Neural cell (in vitro differentiated cells): ENCODE measurements around the gene BHMT2. TPM values are rescaled to one million over a fixed set of nuclear protein-coding genes. Genes with fewer than 3 reads are reported as not detected.

Experiments
- H2AFZ ChIP-seq: fragments of 200-600, 300-800 bp; sonication (generic), shearing (Covaris generic); 2 replicates; pipeline ENCODE4 v1.6.0; 2014; ENCODE audit warnings: low read depth, mild to moderate bottlenecking, antibody characterized with exemption, low read length, moderate library complexity
- H3F3A ChIP-seq: fragments of 200-600 bp; shearing (Covaris generic); 2 replicates; pipeline ENCODE4 v1.6.1; 2016; ENCODE audit warnings: mild to moderate bottlenecking, moderate library complexity, mixed read lengths, antibody characterized with exemption, low read length; ENCODE audit not compliant: insufficient read depth, poor library complexity, severe bottlenecking
- H3K27ac ChIP-seq: fragments of 200-600, 300-800 bp; sonication (generic), shearing (Covaris generic); 2 replicates; pipeline ENCODE4 v1.5.1; 2014; ENCODE audit warnings: mild to moderate bottlenecking, low read length, moderate library complexity
- H3K27me3 ChIP-seq: fragments of 300-800, 200-600 bp; sonication (generic), shearing (Covaris generic); 2 replicates; pipeline ENCODE4 v1.6.0; 2014; ENCODE audit warnings: mild to moderate bottlenecking, low read depth, low read length, moderate library complexity; ENCODE audit not compliant: insufficient read depth
- H3K36me3 ChIP-seq: fragments of 300-800, 200-600 bp; sonication (generic), shearing (Covaris generic); 2 replicates; pipeline ENCODE4 v1.5.1; 2014; ENCODE audit warnings: mild to moderate bottlenecking, antibody characterized with exemption, low read length, moderate library complexity; ENCODE audit not compliant: insufficient read depth
- H3K4me2 ChIP-seq: fragments of 300-800, 200-600 bp; sonication (generic), shearing (Covaris generic); 2 replicates; pipeline ENCODE4 v1.6.0; 2014; ENCODE audit warnings: mild to moderate bottlenecking, low read length
- H3K4me3 ChIP-seq: fragments of 300-800, 200-600 bp; sonication (generic), shearing (Covaris generic); 2 replicates; pipeline ENCODE4 v1.5.1; 2014; ENCODE audit warnings: mild to moderate bottlenecking, low read length, moderate library complexity
- H3K79me2 ChIP-seq: fragments of 200-600 bp; shearing (Covaris generic); replicated peaks from 2 replicates; pipeline ENCODE4 v1.6.0; 2014; ENCODE audit warnings: mild to moderate bottlenecking, low read length, moderate library complexity; ENCODE audit not compliant: insufficient read depth
- H3K9ac ChIP-seq: fragments of 300-800, 200-600 bp; sonication (generic), shearing (Covaris generic); 2 replicates; pipeline ENCODE4 v1.6.1; 2016; ENCODE audit warnings: mild to moderate bottlenecking, low read length, mixed read lengths
- H3K9me2 ChIP-seq: fragments of 200-600 bp; shearing (Covaris generic); 2 replicates; pipeline ENCODE4 v1.6.1; 2016; ENCODE audit warnings: mild to moderate bottlenecking, low read length, mixed read lengths; ENCODE audit not compliant: insufficient read depth
- H3K9me3 ChIP-seq: fragments of 200-600, 300-800 bp; sonication (generic), shearing (Covaris generic); 2 replicates; pipeline ENCODE4 v1.6.1; 2016; ENCODE audit warnings: mild to moderate bottlenecking, mixed run types, low read length, moderate library complexity, mixed read lengths
- H4K20me1 ChIP-seq: fragments of 200-600 bp; shearing (Covaris generic); 2 replicates; pipeline ENCODE4 v1.6.1; 2016; ENCODE audit warnings: mild to moderate bottlenecking, mixed run types; ENCODE audit not compliant: insufficient read depth
- EP300 ChIP-seq: fragments of 450-650 bp; conservative IDR thresholded peaks from 2 replicates; pipeline ENCODE4 v1.6.1; 2014; ENCODE audit warnings: antibody characterized with exemption, mild to moderate bottlenecking, moderate library complexity; ENCODE audit not compliant: poor library complexity, severe bottlenecking
- EZH2 ChIP-seq: fragments of 200-600, 300-800 bp; shearing (Covaris generic), sonication (generic); IDR thresholded peaks from 2 replicates; pipeline ENCODE4 v1.6.1; 2014; ENCODE audit warnings: antibody characterized with exemption, low read length, borderline replicate concordance, mild to moderate bottlenecking; ENCODE audit not compliant: insufficient read depth, poor library complexity, severe bottlenecking
- MXI1 ChIP-seq: fragments of 450-650 bp; conservative IDR thresholded peaks from 2 replicates; pipeline ENCODE4 v1.6.1; 2014; ENCODE audit warnings: antibody characterized with exemption, mild to moderate bottlenecking; ENCODE audit not compliant: poor library complexity, severe bottlenecking
- POLR2AphosphoS5 ChIP-seq: IDR thresholded peaks from 2 replicates; pipeline ENCODE4 v1.6.1; 2012
- RAD21 ChIP-seq: fragments of 450-650 bp; conservative IDR thresholded peaks from 2 replicates; pipeline ENCODE4 v1.6.1; 2014; ENCODE audit warnings: antibody characterized with exemption, mild to moderate bottlenecking, moderate library complexity
- SMC3 ChIP-seq: fragments of 450-650 bp; conservative IDR thresholded peaks from 2 replicates; pipeline ENCODE4 v1.6.1; 2014; ENCODE audit warnings: antibody characterized with exemption, mild to moderate bottlenecking, moderate library complexity; ENCODE audit not compliant: poor library complexity
- TAF1 ChIP-seq: IDR thresholded peaks from 2 replicates; pipeline ENCODE4 v1.6.1; 2012; ENCODE audit warnings: low read depth
- polyA plus RNA-seq: library from polyadenylated mRNA; depleted of rRNA; stranded (reverse); fragments of >200 nt; gene quantifications from 2 replicates; pipeline ENCODE4 v1.2.3, GENCODE V29; 2014
- TF ChIP-seq, protein P1 (sequence below): fragments of 450-650 bp; IDR thresholded peaks from 2 replicates; pipeline ENCODE4 v1.5.1; 2014; ENCODE audit warnings: antibody characterized with exemption, mild to moderate bottlenecking, moderate library complexity; ENCODE audit not compliant: poor library complexity, severe bottlenecking
- TF ChIP-seq, protein P2 (sequence below): IDR thresholded peaks from 2 replicates; pipeline ENCODE4 v1.6.1; 2012; ENCODE audit warnings: borderline replicate concordance

Gene BHMT2
- polyA plus RNA-seq, 1 donor from 2014 or later: not detected

DNA sequence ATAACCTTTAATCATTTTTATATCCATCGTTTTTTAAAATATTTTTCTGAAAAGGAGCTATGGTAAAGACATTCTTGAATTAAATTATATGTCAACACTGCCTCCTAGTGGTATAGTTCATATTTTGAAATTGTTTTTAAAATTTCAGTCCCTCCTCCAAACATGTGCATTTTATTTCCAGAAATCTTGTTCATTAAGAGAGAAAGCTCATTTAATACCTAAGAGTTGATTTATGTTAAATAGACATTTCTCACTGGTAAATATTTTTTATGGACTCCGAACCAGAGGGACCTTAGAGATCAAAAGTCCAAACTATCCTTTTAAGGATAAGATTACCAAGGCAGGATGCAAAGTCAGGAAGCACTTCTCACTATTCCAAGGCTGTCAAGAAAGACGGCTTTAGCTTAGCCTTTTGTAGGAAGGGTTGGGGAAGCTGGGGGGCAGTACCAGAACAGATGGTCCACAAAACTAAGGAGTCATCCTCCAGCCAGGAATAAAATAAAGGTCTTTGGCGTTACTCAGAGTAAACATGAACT lies 63.6 kb downstream of the BHMT2 start:
- TF ChIP-seq, protein P1, sequence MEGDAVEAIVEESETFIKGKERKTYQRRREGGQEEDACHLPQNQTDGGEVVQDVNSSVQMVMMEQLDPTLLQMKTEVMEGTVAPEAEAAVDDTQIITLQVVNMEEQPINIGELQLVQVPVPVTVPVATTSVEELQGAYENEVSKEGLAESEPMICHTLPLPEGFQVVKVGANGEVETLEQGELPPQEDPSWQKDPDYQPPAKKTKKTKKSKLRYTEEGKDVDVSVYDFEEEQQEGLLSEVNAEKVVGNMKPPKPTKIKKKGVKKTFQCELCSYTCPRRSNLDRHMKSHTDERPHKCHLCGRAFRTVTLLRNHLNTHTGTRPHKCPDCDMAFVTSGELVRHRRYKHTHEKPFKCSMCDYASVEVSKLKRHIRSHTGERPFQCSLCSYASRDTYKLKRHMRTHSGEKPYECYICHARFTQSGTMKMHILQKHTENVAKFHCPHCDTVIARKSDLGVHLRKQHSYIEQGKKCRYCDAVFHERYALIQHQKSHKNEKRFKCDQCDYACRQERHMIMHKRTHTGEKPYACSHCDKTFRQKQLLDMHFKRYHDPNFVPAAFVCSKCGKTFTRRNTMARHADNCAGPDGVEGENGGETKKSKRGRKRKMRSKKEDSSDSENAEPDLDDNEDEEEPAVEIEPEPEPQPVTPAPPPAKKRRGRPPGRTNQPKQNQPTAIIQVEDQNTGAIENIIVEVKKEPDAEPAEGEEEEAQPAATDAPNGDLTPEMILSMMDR: peak; percentile 29
- TF ChIP-seq EP300 (no peak), RAD21 (peak; percentile 56)
- no peaks in the 10 kb centered on the region for H4K20me1 ChIP-seq
- no peak overlapping the region for H3K4me2 ChIP-seq
- H3K9ac ChIP-seq: no peak overlapping the region
- no peaks in the 10 kb centered on the region for H3K9me2 ChIP-seq
- no peaks in the 10 kb centered on the region for H3K27me3 ChIP-seq
- no peaks in the 10 kb centered on the region for H3K36me3 ChIP-seq
- no peaks in the 10 kb centered on the region for H3K79me2 ChIP-seq
- no peak overlapping the region for H2AFZ ChIP-seq
- H3K9me3 ChIP-seq: no peaks in the 10 kb centered on the region
- H3F3A ChIP-seq: no peaks in the 10 kb centered on the region
- no peak overlapping the region for H3K4me3 ChIP-seq
- no peak overlapping the region for H3K27ac ChIP-seq

DNA sequence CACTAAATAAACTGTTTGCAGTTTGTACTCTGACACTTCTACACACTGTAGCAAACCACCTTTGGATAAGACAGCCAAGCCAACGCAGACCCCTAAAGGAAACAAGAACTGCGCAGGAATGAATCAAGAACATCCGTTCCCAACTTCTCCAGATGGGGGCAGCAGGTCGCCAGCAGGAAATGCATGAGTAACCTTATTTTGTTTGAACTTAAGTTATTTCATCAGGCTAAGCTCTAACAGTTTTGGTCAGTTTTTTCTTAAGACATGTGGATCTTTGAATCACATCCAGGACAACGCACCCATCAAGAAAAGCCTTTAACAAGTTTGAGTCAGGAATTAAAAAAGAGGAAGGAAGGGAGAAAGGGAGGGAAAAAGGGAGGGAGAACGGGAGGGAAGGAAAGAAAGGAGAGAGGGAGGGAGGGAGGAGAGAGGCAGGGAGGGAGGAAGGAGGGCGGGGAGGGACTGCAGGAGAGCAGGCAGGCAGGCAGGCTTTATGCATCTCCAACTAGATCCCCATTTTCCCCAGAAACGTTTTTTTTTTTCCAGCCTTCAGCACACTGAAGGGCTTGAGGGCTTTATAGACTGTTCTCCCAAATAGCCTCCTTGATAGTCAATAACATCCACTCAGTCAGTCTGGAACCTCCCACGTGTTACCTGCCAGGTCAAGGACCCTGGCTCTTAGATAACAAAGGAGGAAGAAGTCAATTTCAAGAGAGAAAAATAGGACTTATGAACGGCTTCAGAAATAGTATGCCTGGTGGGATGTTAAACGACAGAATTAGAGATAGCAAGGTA lies 64.3 kb downstream of the BHMT2 start:
- Histone ChIP-seq H2AFZ (no peak overlapping the region), H3K36me3 (no peaks in the 10 kb centered on the region), H3K9me3 (no peaks in the 10 kb centered on the region), H3K27me3 (no peaks in the 10 kb centered on the region), H3F3A (no peaks in the 10 kb centered on the region), H3K9me2 (no peaks in the 10 kb centered on the region), H3K9ac (no peak overlapping the region), H3K79me2 (no peaks in the 10 kb centered on the region), H4K20me1 (no peaks in the 10 kb centered on the region), H3K4me3 (peak overlapping the region; percentile 6), H3K4me2 (no peak overlapping the region), H3K27ac (no peak overlapping the region)
- TF ChIP-seq EZH2 (no peak), RAD21 (peak; percentile 75), SMC3 (peak; percentile 76), POLR2AphosphoS5 (no peak), TAF1 (no peak), MXI1 (no peak), EP300 (no peak)
- TF ChIP-seq, protein P1: peak; percentile 79
- TF ChIP-seq, protein P2, sequence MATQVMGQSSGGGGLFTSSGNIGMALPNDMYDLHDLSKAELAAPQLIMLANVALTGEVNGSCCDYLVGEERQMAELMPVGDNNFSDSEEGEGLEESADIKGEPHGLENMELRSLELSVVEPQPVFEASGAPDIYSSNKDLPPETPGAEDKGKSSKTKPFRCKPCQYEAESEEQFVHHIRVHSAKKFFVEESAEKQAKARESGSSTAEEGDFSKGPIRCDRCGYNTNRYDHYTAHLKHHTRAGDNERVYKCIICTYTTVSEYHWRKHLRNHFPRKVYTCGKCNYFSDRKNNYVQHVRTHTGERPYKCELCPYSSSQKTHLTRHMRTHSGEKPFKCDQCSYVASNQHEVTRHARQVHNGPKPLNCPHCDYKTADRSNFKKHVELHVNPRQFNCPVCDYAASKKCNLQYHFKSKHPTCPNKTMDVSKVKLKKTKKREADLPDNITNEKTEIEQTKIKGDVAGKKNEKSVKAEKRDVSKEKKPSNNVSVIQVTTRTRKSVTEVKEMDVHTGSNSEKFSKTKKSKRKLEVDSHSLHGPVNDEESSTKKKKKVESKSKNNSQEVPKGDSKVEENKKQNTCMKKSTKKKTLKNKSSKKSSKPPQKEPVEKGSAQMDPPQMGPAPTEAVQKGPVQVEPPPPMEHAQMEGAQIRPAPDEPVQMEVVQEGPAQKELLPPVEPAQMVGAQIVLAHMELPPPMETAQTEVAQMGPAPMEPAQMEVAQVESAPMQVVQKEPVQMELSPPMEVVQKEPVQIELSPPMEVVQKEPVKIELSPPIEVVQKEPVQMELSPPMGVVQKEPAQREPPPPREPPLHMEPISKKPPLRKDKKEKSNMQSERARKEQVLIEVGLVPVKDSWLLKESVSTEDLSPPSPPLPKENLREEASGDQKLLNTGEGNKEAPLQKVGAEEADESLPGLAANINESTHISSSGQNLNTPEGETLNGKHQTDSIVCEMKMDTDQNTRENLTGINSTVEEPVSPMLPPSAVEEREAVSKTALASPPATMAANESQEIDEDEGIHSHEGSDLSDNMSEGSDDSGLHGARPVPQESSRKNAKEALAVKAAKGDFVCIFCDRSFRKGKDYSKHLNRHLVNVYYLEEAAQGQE: no peak
